Gastroesophageal sphincter (tissue), 4 donors: ENCODE results near the gene UBXN6. TPM values are rescaled to one million over a fixed set of nuclear protein-coding genes. Genes with fewer than 3 reads are reported as not detected.
A peak's percentile ranks its signal among the peaks of the same experiment; 100 is the strongest.

Experiments used
- ATAC-seq: fragments of 150-250 bp; one replicate; pipeline ENCODE4 v1.9.1; 2016; ENCODE audit warnings: mild to moderate bottlenecking, moderate library complexity
- H3K27ac ChIP-seq, 4 donors: fragments of 200-600 bp; sonication (generic) in 3 of 4; 1 replicate in 3 of 4; 2 replicates in 1 of 4; pipeline ENCODE4 v1.5.1; 2016 to 2019
- H3K27me3 ChIP-seq: fragments of 200-600 bp; sonication (generic); one replicate; pipeline ENCODE4 v1.5.1; 2019
- H3K36me3 ChIP-seq, 2 donors: fragments of 200-600 bp; sonication (generic); one replicate each; pipeline ENCODE4 v1.5.1; 2019; ENCODE audit warnings: control low read depth in 1 of 2
- H3K4me1 ChIP-seq, 3 donors: fragments of 200-600 bp; sonication (generic); 1 replicate in 2 of 3; 2 replicates in 1 of 3; pipeline ENCODE4 v1.5.1; 2016 to 2019; ENCODE audit warnings: control low read depth in 2 of 3
- H3K4me3 ChIP-seq, 2 donors: fragments of 200-600 bp; sonication (generic); one replicate each; pipeline ENCODE4 v1.5.1; 2019; ENCODE audit warnings: mild to moderate bottlenecking in 1 of 2, moderate library complexity in 1 of 2
- H3K9me3 ChIP-seq, 3 donors: fragments of 200-600 bp; sonication (generic); one replicate each; pipeline ENCODE4 v1.5.1; 2017 to 2019; ENCODE audit warnings: control low read depth in 2 of 3
- EP300 ChIP-seq: sonication (generic); formaldehyde crosslinking; IDR thresholded peaks from one replicate; pipeline ENCODE4 v1.6.1; 2017; ENCODE audit warnings: antibody characterized with exemption, mild to moderate bottlenecking
- POLR2A ChIP-seq, 2 donors: fragments of 450-650 bp; IDR thresholded peaks; one replicate each; pipeline ENCODE4 v1.6.1; 2017; ENCODE audit warnings: antibody characterized with exemption in 2 of 2, mild to moderate bottlenecking in 2 of 2, moderate library complexity in 1 of 2
- POLR2AphosphoS5 ChIP-seq: sonication (generic); formaldehyde crosslinking; IDR thresholded peaks from one replicate; pipeline ENCODE4 v1.6.1; 2017; ENCODE audit warnings: antibody characterized with exemption
- WGBS, 2 donors: methylation state at CpG; one replicate each; pipeline ENCODE4 v1.1.5; 2018; ENCODE audit warnings: low coverage in 1 of 2; 5-methylcytosine and 5-hydroxymethylcytosine counted together
- small RNA-seq, 4 donors: library from RNA; depleted of rRNA; stranded (forward); fragments of <200 nt; gene quantifications; one replicate each; pipeline ENCODE3, GENCODE V24; 2016
- total RNA-seq, 4 donors: library from RNA; depleted of rRNA; stranded (reverse); fragments of >200 nt; gene quantifications; one replicate each; pipeline ENCODE4 v1.1.0, GENCODE V29; 2016
- TF ChIP-seq, protein P1 (sequence below), 4 experiments: fragments of 200-600 bp in 2 of 4; fragments of 450-650 bp in 2 of 4; sonication (generic) in 1 of 4; IDR thresholded peaks; one replicate each; pipeline ENCODE4 v1.5.1; 2017 to 2019; ENCODE audit warnings: antibody characterized with exemption in 4 of 4, mild to moderate bottlenecking in 2 of 4, moderate library complexity in 2 of 4

The UBXN6 gene
- total RNA-seq, 4 donors from 2014 or later: 62.6 to 130 (median 80.6) TPM

DNA sequence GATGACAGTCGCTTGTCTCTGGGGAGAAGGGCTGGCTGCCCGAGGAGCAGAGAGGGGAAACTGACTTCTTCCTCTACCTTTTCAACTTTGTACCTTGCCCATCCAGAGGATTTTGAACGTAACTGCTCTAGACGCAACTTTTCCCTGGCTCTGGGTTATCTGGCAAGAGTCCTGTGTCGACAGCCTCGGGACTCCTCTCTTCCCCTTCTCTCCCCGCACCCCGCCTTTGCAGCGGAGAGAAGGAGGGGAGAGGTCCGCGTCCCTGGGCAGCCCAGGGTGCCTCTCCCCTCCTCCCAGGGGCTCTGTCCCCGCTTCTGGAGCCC, 57.8 kb downstream of the UBXN6 start:
- peaks cover 0 to 10% of the 10 kb centered on the region in 2 donors for H3K36me3 ChIP-seq
- H3K4me1 ChIP-seq: peaks cover 3 to 77% (median 35%) of the 10 kb centered on the region in 3 donors
- WGBS, 2 donors: 0 to 3% methylated on average over 4 to 8 of the region's 12 CpGs
- peak overlapping the region; percentile 96 to 99 (median 98) for H3K27ac ChIP-seq
- no peaks in the 10 kb centered on the region for H3K27me3 ChIP-seq
- no peak for TF ChIP-seq POLR2AphosphoS5
- no peak for TF ChIP-seq EP300
- TF ChIP-seq POLR2A (IDR thresholded peaks at IDR 0.05): no peak
- TF ChIP-seq, protein P1, sequence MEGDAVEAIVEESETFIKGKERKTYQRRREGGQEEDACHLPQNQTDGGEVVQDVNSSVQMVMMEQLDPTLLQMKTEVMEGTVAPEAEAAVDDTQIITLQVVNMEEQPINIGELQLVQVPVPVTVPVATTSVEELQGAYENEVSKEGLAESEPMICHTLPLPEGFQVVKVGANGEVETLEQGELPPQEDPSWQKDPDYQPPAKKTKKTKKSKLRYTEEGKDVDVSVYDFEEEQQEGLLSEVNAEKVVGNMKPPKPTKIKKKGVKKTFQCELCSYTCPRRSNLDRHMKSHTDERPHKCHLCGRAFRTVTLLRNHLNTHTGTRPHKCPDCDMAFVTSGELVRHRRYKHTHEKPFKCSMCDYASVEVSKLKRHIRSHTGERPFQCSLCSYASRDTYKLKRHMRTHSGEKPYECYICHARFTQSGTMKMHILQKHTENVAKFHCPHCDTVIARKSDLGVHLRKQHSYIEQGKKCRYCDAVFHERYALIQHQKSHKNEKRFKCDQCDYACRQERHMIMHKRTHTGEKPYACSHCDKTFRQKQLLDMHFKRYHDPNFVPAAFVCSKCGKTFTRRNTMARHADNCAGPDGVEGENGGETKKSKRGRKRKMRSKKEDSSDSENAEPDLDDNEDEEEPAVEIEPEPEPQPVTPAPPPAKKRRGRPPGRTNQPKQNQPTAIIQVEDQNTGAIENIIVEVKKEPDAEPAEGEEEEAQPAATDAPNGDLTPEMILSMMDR (IDR thresholded peaks at IDR 0.05): no peak
- ATAC-seq: no peak
- H3K4me3 ChIP-seq: peak overlapping the region; percentile 84 to 97
- H3K9me3 ChIP-seq: no peaks in the 10 kb centered on the region

DNA sequence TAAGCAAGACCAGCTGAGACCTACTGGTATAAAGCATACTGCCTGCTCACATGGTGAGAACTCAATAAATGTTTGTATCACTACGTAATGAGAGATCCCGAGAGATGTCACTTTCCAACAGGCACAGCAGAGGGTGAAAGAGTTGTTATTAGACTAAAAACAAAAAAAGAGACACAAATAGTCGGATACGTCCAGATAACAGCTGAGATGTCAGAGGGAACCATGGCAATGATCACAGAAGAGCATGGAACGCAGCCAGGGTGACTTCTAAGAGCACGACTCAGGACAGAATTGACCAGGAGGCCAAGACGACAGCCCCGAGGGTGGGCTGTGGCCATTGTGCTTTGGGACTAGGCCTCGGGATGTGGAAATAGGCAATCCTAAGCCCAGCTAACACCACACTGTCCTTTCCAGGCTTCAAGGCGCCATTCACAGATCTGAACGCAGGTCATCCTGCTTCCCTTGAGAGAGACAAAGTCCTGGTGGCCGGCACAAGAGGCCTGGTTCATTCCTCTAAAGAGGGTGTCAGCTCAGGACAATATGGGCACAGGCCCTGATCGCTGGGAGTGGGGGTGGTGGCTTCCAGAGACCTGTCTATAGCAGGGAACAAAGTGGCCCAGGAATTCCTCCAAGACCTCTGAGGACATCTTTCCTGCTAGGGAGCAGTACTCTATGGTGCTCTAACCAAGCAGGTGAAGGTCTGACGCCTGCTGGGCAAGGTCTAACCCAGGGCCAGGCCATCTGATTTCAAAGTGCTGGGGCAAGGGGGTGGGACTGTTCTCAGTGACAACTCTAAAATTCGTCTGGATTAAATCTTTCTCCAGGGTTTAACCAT, 60.4 kb downstream of the UBXN6 start:
- no peak for ATAC-seq
- Histone ChIP-seq H3K27me3 (no peaks in the 10 kb centered on the region), H3K9me3 (no peaks in the 10 kb centered on the region), H3K27ac (peak overlapping the region in 3 of 4 donors; percentile 44 to 68 (median 55)), H3K4me3 (no peak overlapping the region), H3K4me1 (peaks cover 3 to 90% (median 46%) of the 10 kb centered on the region in 3 donors), H3K36me3 (peaks cover 0 to 10% of the 10 kb centered on the region in 2 donors)
- TF ChIP-seq POLR2A (IDR thresholded peaks at IDR 0.05): no peak
- no peak for TF ChIP-seq POLR2AphosphoS5
- TF ChIP-seq, protein P1 (IDR thresholded peaks at IDR 0.05): no peak
- WGBS, 2 donors: 44 to 48% methylated on average over 10 to 11 of the region's 15 CpGs

Small RNA genes within 50 kb of the gene (small RNA-seq; reads per million reads assigned to genes)
- 0 reads per million in 4 donors for gene MIR4746

Other genes starting within 250 kb of the UBXN6 start
- 1 to 10 TPM in 1 of 4 donors, under 1 TPM in 2, not detected in 1; 0.54 to 8.2 (median 0.96) TPM for gene EBI3, start 228.3 kb downstream of the UBXN6 start, total RNA-seq
- 10 to 100 TPM; 20.0 to 24.6 (median 21.6) TPM for gene YJU2, start 210.7 kb downstream of the UBXN6 start, total RNA-seq
- gene SHD, start 178.5 kb downstream of the UBXN6 start, total RNA-seq: not detected
- gene TMIGD2, start 155.4 kb downstream of the UBXN6 start, total RNA-seq: under 1 TPM in 2 of 4 donors, not detected in 2; 0.35 to 0.67 TPM
- under 1 TPM in 1 of 4 donors, not detected in 3; 0.67 TPM for gene FSD1, start 153.2 kb downstream of the UBXN6 start, total RNA-seq
- 1 to 10 TPM in 3 of 4 donors, not detected in 1; 1.4 to 5.6 (median 4.9) TPM for gene STAP2, start 119.0 kb downstream of the UBXN6 start, total RNA-seq
- 1 to 10 TPM; 4.7 to 7.5 (median 6.0) TPM for gene MPND, start 114.2 kb downstream of the UBXN6 start, total RNA-seq
- gene SH3GL1, start 57.2 kb downstream of the UBXN6 start, total RNA-seq: 10 to 100 TPM; 48.2 to 67.7 (median 53.0) TPM
- gene CHAF1A, start 55.2 kb downstream of the UBXN6 start, total RNA-seq: 10 to 100 TPM in 1 of 4 donors, 1 to 10 TPM in 3; 2.4 to 11.9 (median 7.4) TPM
- gene HDGFL2, start 14.5 kb upstream of the UBXN6 start, total RNA-seq: 10 to 100 TPM; 33.3 to 49.5 (median 36.2) TPM
- gene PLIN4, start 60.7 kb upstream of the UBXN6 start, total RNA-seq: 100 to 1,000 TPM in 1 of 4 donors, 10 to 100 TPM in 3; 66.0 to 145 (median 87.5) TPM
- gene PLIN5, start 77.4 kb upstream of the UBXN6 start, total RNA-seq: 10 to 100 TPM in 2 of 4 donors, 1 to 10 TPM in 1, under 1 TPM in 1; 0.49 to 24.3 (median 11.2) TPM
- 1 to 10 TPM in 2 of 4 donors, not detected in 2; 2.1 to 8.5 TPM for gene LRG1, start 82.2 kb upstream of the UBXN6 start, total RNA-seq
- 10 to 100 TPM in 1 of 4 donors, 1 to 10 TPM in 3; 2.0 to 12.4 (median 7.3) TPM for gene SEMA6B, start 101.9 kb upstream of the UBXN6 start, total RNA-seq
- gene TNFAIP8L1, start 181.7 kb upstream of the UBXN6 start, total RNA-seq: 10 to 100 TPM in 1 of 4 donors, 1 to 10 TPM in 3; 5.8 to 16.4 (median 7.0) TPM
- 10 to 100 TPM; 20.5 to 44.6 (median 30.1) TPM for gene MYDGF, start 212.5 kb upstream of the UBXN6 start, total RNA-seq